Measurements from ENCODE around the gene MYO18A.

DNA sequence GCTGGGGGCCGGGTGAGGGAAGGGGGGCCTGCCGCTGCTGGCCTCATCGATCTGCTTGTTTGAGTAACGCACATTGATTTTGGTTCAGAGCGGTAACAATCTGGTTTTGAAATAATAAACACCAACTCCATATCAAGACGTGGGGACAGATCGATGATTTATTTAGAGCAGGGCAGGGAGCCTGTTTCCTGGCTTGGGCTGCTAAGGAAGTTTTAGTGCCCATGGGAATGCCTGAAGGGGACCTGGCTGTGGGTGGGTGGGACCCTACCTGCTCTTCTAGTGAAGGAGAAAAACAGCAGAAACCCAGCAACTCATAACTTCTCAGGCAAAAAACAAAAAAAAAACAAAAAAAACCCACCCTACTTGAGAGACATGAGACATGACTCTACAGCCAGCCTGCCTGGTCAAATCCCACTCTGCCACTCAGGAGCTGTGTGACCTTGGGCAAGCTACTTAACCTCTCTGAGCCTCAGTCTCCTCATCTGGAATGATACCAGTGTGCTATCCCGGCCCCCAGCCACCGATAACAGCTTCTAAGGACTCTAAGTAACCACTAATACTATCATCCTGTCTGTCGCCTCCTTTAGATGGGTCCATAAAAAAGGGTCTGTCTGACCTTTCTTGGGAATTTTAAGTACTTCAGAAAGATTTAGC lies 71.2 kb downstream of the MYO18A start:
- TF ChIP-seq, protein P1, sequence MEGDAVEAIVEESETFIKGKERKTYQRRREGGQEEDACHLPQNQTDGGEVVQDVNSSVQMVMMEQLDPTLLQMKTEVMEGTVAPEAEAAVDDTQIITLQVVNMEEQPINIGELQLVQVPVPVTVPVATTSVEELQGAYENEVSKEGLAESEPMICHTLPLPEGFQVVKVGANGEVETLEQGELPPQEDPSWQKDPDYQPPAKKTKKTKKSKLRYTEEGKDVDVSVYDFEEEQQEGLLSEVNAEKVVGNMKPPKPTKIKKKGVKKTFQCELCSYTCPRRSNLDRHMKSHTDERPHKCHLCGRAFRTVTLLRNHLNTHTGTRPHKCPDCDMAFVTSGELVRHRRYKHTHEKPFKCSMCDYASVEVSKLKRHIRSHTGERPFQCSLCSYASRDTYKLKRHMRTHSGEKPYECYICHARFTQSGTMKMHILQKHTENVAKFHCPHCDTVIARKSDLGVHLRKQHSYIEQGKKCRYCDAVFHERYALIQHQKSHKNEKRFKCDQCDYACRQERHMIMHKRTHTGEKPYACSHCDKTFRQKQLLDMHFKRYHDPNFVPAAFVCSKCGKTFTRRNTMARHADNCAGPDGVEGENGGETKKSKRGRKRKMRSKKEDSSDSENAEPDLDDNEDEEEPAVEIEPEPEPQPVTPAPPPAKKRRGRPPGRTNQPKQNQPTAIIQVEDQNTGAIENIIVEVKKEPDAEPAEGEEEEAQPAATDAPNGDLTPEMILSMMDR (conservative IDR thresholded peaks at IDR 0.05), result no peak
- TF ChIP-seq ZFX (IDR thresholded peaks at IDR 0.05), result no peak

Measured in C4-2B (cell line).